Ishikawa (cell line): ENCODE results near the gene ZFP92.

Experiments used
- CEBPB ChIP-seq: IDR thresholded peaks from 2 replicates; pipeline ENCODE4 v1.6.1; 2012
- CREB1 ChIP-seq: IDR thresholded peaks from 2 replicates; pipeline ENCODE4 v1.6.1; 2012; ENCODE audit warnings: low read depth
- EGR1 ChIP-seq: IDR thresholded peaks from 2 replicates; pipeline ENCODE4 v1.6.1; 2012
- EP300 ChIP-seq: IDR thresholded peaks from 2 replicates; pipeline ENCODE4 v1.6.1; 2012; ENCODE audit warnings: borderline replicate concordance
- FOXM1 ChIP-seq: IDR thresholded peaks from 2 replicates; pipeline ENCODE4 v1.6.1; 2012; ENCODE audit warnings: low read depth, borderline replicate concordance
- MAX ChIP-seq: IDR thresholded peaks from 2 replicates; pipeline ENCODE4 v1.6.1; 2012
- NFIC ChIP-seq: IDR thresholded peaks from 2 replicates; pipeline ENCODE4 v1.6.1; 2012
- RAD21 ChIP-seq: IDR thresholded peaks from 2 replicates; pipeline ENCODE4 v1.6.1; 2012; ENCODE audit warnings: low read depth
- REST ChIP-seq: IDR thresholded peaks from 2 replicates; pipeline ENCODE4 v1.6.1; 2012; ENCODE audit warnings: low read depth, mild to moderate bottlenecking
- TAF1 ChIP-seq: IDR thresholded peaks from 2 replicates; pipeline ENCODE4 v1.6.1; 2012; ENCODE audit warnings: low read depth, mild to moderate bottlenecking
- TCF12 ChIP-seq: IDR thresholded peaks from 2 replicates; pipeline ENCODE4 v1.6.1; 2012; ENCODE audit warnings: low read depth
- TEAD4 ChIP-seq: IDR thresholded peaks from 2 replicates; pipeline ENCODE4 v1.6.1; 2012
- USF1 ChIP-seq: IDR thresholded peaks from 2 replicates; pipeline ENCODE4 v1.6.1; 2012
- YY1 ChIP-seq: IDR thresholded peaks from 2 replicates; pipeline ENCODE4 v1.6.1; 2012; ENCODE audit warnings: low read depth
- ZBTB7A ChIP-seq: IDR thresholded peaks from 2 replicates; pipeline ENCODE4 v1.6.1; 2012; ENCODE audit warnings: low read depth

ZFP92 gene

GRCh38 chrX:153379971-153380581, 31.2 kb upstream of the ZFP92 start:
- TF ChIP-seq TAF1 (no peak), TCF12 (no peak), REST (no peak), EP300 (no peak)

- TF ChIP-seq EGR1 (no peak), CREB1 (no peak), YY1 (no peak), ZBTB7A (no peak), RAD21 (no peak), TAF1 (no peak), CEBPB (no peak), NFIC (no peak), FOXM1 (no peak), MAX (no peak), EP300 (no peak), REST (no peak), USF1 (no peak), TEAD4 (no peak), TCF12 (no peak)
These were observed 30.6 kb upstream of the ZFP92 start for GRCh38 chrX:153380691-153381090.

GRCh38 chrX:153381684-153382532, 29.4 kb upstream of the ZFP92 start:
- TF ChIP-seq EP300 (no peak), REST (no peak), RAD21 (no peak; the same call in 1 of the 2 replicates), CEBPB (no peak), YY1 (no peak), TAF1 (no peak), USF1 (no peak), ZBTB7A (no peak), NFIC (no peak), TCF12 (no peak), MAX (no peak), EGR1 (no peak), TEAD4 (no peak), FOXM1 (no peak), CREB1 (no peak)
